ENCODE data around the gene CCSER2. TPM values are rescaled to one million over a fixed set of nuclear protein-coding genes. Genes with fewer than 3 reads are reported as not detected.
"Not testable (repeated sequence)": the region's sequence is repeated elsewhere in the genome, so short reads cannot be mapped to it uniquely, and the experiment has no call there.

Gene CCSER2
- total RNA-seq, 4 donors from 2014 or later = 60.5 to 80.6 (median 63.1) TPM

DNA sequence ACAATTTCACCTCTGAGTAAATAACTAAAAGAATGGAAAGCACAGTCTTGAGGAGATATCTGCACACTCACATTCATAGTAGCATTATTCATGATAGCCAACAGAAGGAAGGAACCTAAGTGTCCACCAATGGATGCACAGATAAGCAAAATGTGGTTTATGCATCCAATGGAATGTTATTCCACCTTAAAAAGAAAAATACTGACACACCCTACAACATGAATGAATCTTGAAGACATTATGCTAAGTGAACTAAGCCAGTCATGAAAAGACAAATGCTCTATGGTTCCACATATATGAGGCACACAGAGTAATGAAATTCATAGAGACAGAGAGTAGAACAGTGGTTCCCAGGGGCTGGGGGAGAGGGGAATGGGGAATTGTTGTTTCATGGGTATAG, 6.5 kb upstream of the CCSER2 start:
- Histone ChIP-seq H3K27ac (replicated peaks in 1 of 4) (no peak overlapping the region), H3K27me3 (no peaks in the 10 kb centered on the region), H3K9me3 (no peaks in the 10 kb centered on the region), H3K4me3 (no peak overlapping the region), H3K36me3 (no peaks in the 10 kb centered on the region), H3K4me1 (no peaks in the 10 kb centered on the region)
- no peak for DNase-seq (ENCODE audit: extremely low spot score)
- intact Hi-C loops (cut with DNase I) = no loop called here
- TF ChIP-seq EP300 (IDR thresholded peaks at IDR 0.05) (no peak), POLR2AphosphoS5 (IDR thresholded peaks at IDR 0.05) (no peak), POLR2A (IDR thresholded peaks at IDR 0.05; ENCODE audit: low read depth) (no peak)
- TF ChIP-seq, protein P1, sequence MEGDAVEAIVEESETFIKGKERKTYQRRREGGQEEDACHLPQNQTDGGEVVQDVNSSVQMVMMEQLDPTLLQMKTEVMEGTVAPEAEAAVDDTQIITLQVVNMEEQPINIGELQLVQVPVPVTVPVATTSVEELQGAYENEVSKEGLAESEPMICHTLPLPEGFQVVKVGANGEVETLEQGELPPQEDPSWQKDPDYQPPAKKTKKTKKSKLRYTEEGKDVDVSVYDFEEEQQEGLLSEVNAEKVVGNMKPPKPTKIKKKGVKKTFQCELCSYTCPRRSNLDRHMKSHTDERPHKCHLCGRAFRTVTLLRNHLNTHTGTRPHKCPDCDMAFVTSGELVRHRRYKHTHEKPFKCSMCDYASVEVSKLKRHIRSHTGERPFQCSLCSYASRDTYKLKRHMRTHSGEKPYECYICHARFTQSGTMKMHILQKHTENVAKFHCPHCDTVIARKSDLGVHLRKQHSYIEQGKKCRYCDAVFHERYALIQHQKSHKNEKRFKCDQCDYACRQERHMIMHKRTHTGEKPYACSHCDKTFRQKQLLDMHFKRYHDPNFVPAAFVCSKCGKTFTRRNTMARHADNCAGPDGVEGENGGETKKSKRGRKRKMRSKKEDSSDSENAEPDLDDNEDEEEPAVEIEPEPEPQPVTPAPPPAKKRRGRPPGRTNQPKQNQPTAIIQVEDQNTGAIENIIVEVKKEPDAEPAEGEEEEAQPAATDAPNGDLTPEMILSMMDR (IDR thresholded peaks at IDR 0.05) = no peak

DNA sequence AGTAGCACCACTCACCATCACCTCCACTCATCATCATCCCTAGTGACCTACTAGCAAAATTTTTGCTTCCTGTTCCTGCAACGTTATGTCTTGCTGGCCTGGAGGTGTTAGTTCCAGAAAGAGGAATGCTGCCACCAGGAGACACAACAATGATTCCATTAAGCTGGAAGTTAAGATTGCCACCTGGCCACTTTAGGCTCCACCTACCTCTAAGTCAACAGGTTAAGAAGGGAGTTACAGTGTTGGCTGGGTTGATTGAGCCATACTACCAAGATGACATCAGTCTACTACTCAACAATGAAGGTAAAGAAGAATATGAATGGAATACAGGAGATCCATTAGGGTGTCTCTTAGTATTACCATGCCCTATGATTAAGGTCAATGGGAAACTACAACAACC, 4.8 kb upstream of the CCSER2 start:
- H3K9me3 ChIP-seq; intact Hi-C loops (cut with DNase I); H3K4me1 ChIP-seq; H3K36me3 ChIP-seq; H3K27ac ChIP-seq (replicated peaks in 1 of 4); DNase-seq (ENCODE audit: extremely low spot score); H3K27me3 ChIP-seq; H3K4me3 ChIP-seq: not testable (repeated sequence)
- WGBS = 68% methylated on average over 1 of the region's 1 CpG

DNA sequence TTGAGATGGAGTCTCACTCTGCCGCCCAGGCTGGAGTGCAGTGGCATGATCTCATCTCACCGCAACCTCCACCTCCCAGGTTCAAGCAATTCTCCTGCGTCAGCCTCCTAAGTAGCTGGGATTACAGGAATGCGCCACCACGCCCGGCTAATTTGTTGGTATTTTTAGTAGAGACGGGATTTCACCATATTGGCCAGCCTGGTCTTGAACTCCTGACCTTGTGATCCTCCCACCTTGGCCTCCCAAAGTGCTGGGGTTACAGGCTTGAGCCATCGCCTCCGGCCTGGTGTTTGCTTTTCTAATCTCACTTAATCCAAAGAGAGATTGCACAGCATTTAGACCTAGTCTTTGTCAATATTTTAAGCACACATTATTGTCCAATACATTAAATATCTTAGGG, 1.4 kb upstream of the CCSER2 start:
- H3K4me3 ChIP-seq; H3K36me3 ChIP-seq; DNase-seq (ENCODE audit: extremely low spot score); H3K27me3 ChIP-seq; H3K9me3 ChIP-seq; intact Hi-C loops (cut with DNase I); H3K27ac ChIP-seq (replicated peaks in 1 of 4): not testable (repeated sequence)
- 92% methylated on average over 9 of the region's 9 CpGs for WGBS
- peaks cover 26 to 34% (median 28%) of the 10 kb centered on the region in 4 donors for H3K4me1 ChIP-seq

DNA sequence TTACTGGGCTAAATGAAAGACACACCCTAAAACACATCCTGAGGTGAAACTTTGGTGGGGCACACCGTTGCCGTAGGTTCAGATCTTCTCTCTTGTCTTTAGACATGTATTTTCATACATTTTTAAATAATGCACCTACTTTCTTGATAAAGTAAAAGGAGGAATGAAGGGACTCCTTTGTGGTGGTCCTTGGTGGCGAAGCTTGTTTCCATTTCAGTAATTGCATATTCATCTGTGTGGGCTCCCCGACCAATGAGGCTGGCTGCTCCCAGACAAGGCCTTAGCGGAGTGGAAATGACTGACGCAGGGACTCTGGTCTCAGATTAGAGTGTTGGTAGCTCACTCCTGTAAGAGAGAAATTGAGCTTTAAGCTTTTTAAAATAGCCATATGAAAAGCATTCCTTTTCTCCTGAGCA, 815 bp downstream of the CCSER2 start:
- H3K27me3 ChIP-seq = no peaks in the 10 kb centered on the region
- no peak for DNase-seq (ENCODE audit: extremely low spot score)
- intact Hi-C loops (cut with DNase I) = no loop called here
- H3K4me3 ChIP-seq = peak overlapping the region; percentile 78 to 98 (median 96)
- peak overlapping the region; percentile 92 to 99 (median 98) for H3K27ac ChIP-seq (replicated peaks in 1 of 4)
- peaks cover 32 to 48% (median 35%) of the 10 kb centered on the region in 4 donors for H3K4me1 ChIP-seq
- TF ChIP-seq POLR2AphosphoS5 (IDR thresholded peaks at IDR 0.05) (peak in 1 of 2 donors; percentile 12), EP300 (IDR thresholded peaks at IDR 0.05) (no peak), POLR2A (IDR thresholded peaks at IDR 0.05; ENCODE audit: low read depth) (no peak)
- TF ChIP-seq, protein P1 (IDR thresholded peaks at IDR 0.05) = no peak
- 2% methylated on average over 6 of the region's 6 CpGs for WGBS
- H3K36me3 ChIP-seq = no peaks in the 10 kb centered on the region
- no peaks in the 10 kb centered on the region for H3K9me3 ChIP-seq

DNA sequence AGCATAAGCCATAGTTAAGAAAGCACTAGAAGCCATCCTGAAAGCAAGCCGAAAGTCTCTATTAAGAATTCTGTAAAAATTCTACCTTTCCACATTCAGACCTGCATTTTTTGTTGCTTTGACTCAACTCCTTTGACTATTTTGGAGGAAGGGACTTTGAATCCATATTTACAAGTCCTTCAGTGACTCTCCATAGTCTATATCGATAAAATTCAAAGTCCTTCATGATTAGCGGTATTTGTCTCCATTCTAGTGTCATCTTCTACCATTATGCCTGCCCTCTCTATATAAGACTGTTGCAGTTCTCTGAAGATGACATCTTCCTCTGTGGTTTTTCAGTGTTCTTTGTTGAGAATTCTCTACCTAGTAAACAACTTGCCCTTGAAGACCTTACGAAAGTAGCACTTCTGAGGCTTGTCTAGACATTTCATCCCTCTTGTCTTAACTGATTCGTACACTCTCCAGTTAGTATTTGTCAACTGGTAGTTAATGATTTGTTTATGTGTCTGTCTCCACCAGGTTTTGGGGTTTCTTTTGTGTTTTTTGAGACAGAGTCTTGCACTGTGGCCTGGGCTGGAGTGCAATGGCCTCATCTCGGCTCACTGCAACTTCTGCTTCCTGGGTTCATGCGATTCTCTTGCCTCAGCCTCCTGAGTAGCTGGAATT, 1.7 kb downstream of the CCSER2 start:
- peak overlapping the region; percentile 78 to 98 (median 96) for H3K4me3 ChIP-seq
- no peak for TF ChIP-seq POLR2AphosphoS5 (IDR thresholded peaks at IDR 0.05)
- no peak for TF ChIP-seq POLR2A (IDR thresholded peaks at IDR 0.05; ENCODE audit: low read depth)
- no peak for TF ChIP-seq EP300 (IDR thresholded peaks at IDR 0.05)
- TF ChIP-seq, protein P1 (IDR thresholded peaks at IDR 0.05) = no peak
- no peak for DNase-seq (ENCODE audit: extremely low spot score)
- H3K9me3 ChIP-seq = no peaks in the 10 kb centered on the region
- no peak overlapping the region for H3K27ac ChIP-seq (replicated peaks in 1 of 4)
- no peaks in the 10 kb centered on the region for H3K36me3 ChIP-seq
- 88% methylated on average over 7 of the region's 7 CpGs for WGBS
- intact Hi-C loops (cut with DNase I) = no loop called here
- H3K27me3 ChIP-seq = no peaks in the 10 kb centered on the region
- H3K4me1 ChIP-seq = peaks cover 33 to 56% (median 40%) of the 10 kb centered on the region in 4 donors

DNA sequence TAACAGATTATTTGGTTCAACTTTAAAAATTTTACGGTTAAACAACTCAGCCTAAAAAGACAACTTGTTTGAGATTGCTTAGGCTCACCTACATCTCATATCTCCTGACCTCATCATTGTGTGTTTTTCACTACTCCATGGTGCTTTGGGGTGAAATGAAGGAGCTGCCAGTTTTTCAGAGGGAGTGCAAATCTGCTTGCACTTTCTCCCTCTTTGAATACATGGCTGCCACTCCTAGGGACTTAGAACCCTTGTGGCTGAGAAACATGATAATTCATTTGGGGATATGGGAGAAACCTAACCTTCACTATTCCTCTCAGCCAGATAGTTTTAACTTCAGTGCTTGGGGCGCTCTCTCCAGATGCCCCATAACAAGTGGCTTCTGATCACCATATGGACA, 2.7 kb downstream of the CCSER2 start:
- WGBS = 98% methylated on average over 2 of the region's 2 CpGs
- no peak for DNase-seq (ENCODE audit: extremely low spot score)
- no peak for TF ChIP-seq POLR2AphosphoS5 (IDR thresholded peaks at IDR 0.05)
- TF ChIP-seq, protein P1 (IDR thresholded peaks at IDR 0.05) = no peak
- no peak for TF ChIP-seq EP300 (IDR thresholded peaks at IDR 0.05)
- no peak for TF ChIP-seq POLR2A (IDR thresholded peaks at IDR 0.05; ENCODE audit: low read depth)
- Histone ChIP-seq H3K9me3 (no peaks in the 10 kb centered on the region), H3K27ac (replicated peaks in 1 of 4) (no peak overlapping the region), H3K36me3 (no peaks in the 10 kb centered on the region), H3K4me3 (no peak overlapping the region), H3K27me3 (no peaks in the 10 kb centered on the region), H3K4me1 (peaks cover 35 to 65% (median 49%) of the 10 kb centered on the region in 4 donors)
- intact Hi-C loops (cut with DNase I) = no loop called here

Data from esophagus muscularis mucosa (tissue), 4 donors.